H4 (cell line): ENCODE results near the gene RPS3. TPM values are rescaled to one million over a fixed set of nuclear protein-coding genes. Genes with fewer than 3 reads are reported as not detected.

Source experiments
- DNase-seq: peaks from one replicate; pipeline ENCODE4 v3.0.0-alpha.2; 2015; ENCODE audit warnings: low spot score
- total RNA-seq: library from RNA; depleted of rRNA; stranded (reverse); fragments of >200 nt; shearing (Covaris generic); gene quantifications from 2 replicates; pipeline ENCODE4 v1.2.3, GENCODE V29; 2014

Gene RPS3
- total RNA-seq, 1 experiment from 2014 or later: 2,419 TPM

GRCh38 chr11:75434886-75435570 is 35.7 kb downstream of the RPS3 start:
- DNase-seq: no peak

- no peak for DNase-seq
These were observed 36.2 kb downstream of the RPS3 start for GRCh38 chr11:75435571-75435925.

GRCh38 chr11:75436806-75437205 is 37.5 kb downstream of the RPS3 start:
- DNase-seq: no peak

GRCh38 chr11:75437966-75438659 is 38.8 kb downstream of the RPS3 start:
- no peak for DNase-seq

GRCh38 chr11:75439026-75439425 is 39.7 kb downstream of the RPS3 start:
- DNase-seq: no peak

GRCh38 chr11:75439495-75440120 is 40.3 kb downstream of the RPS3 start:
- DNase-seq: no peak

GRCh38 chr11:75440960-75441803 is 41.9 kb downstream of the RPS3 start:
- no peak for DNase-seq

- no peak for DNase-seq
These were observed 42.5 kb downstream of the RPS3 start for GRCh38 chr11:75441804-75442132.

- DNase-seq: no peak
These were observed 43.0 kb downstream of the RPS3 start for GRCh38 chr11:75442161-75442885.

GRCh38 chr11:75443043-75443442 is 43.7 kb downstream of the RPS3 start:
- no peak for DNase-seq

GRCh38 chr11:75445315-75445953 is 46.1 kb downstream of the RPS3 start:
- DNase-seq: peak; percentile 53

GRCh38 chr11:75447415-75447814 is 48.1 kb downstream of the RPS3 start:
- DNase-seq: no peak

- no peak for DNase-seq
These were observed 50.0 kb downstream of the RPS3 start for GRCh38 chr11:75449271-75449670.

- DNase-seq: no peak
These were observed 50.5 kb downstream of the RPS3 start for GRCh38 chr11:75449776-75450175.

GRCh38 chr11:75450236-75450635 is 50.9 kb downstream of the RPS3 start:
- DNase-seq: no peak

- DNase-seq: no peak
These were observed 51.8 kb downstream of the RPS3 start for GRCh38 chr11:75450826-75451821.

GRCh38 chr11:75453916-75454655 is 54.8 kb downstream of the RPS3 start:
- DNase-seq: no peak

GRCh38 chr11:75454987-75455386 is 55.7 kb downstream of the RPS3 start:
- no peak for DNase-seq
